Karpas-422 (cell line): ENCODE data around the gene TALDO1. TPM values are rescaled to one million over a fixed set of nuclear protein-coding genes. Genes with fewer than 3 reads are reported as not detected.
A peak's percentile ranks its signal among the peaks of the same experiment; 100 is the strongest.

ENCODE experiments used
- DNase-seq: peaks from one replicate; pipeline ENCODE4 v3.0.0-alpha.2; 2015
- H2AFZ ChIP-seq: fragments of 200-600 bp; sonication (generic); 2 replicates; pipeline ENCODE4 v1.6.1; 2014; ENCODE audit warnings: antibody characterized with exemption, low read length, mixed read lengths
- H3K27ac ChIP-seq: fragments of 200-600 bp; sonication (generic); 2 replicates; pipeline ENCODE4 v1.5.1; 2014; ENCODE audit warnings: mild to moderate bottlenecking, low read length, moderate library complexity
- H3K27me3 ChIP-seq: fragments of 200-600 bp; sonication (generic); 2 replicates; pipeline ENCODE4 v1.6.1; 2014; ENCODE audit warnings: low read length, mixed read lengths
- H3K36me3 ChIP-seq: fragments of 200-600 bp; sonication (generic); 2 replicates; pipeline ENCODE4 v1.6.1; 2014; ENCODE audit warnings: low read length, mixed read lengths; ENCODE audit not compliant: insufficient read depth
- H3K4me1 ChIP-seq: fragments of 200-600 bp; sonication (generic); 2 replicates; pipeline ENCODE4 v1.6.1; 2014; ENCODE audit warnings: mild to moderate bottlenecking, low read length, mixed read lengths
- H3K4me2 ChIP-seq: fragments of 200-600 bp; sonication (generic); 2 replicates; pipeline ENCODE4 v1.6.1; 2014; ENCODE audit warnings: low read length, low read depth, mild to moderate bottlenecking; ENCODE audit not compliant: poor library complexity, severe bottlenecking
- H3K4me3 ChIP-seq: fragments of 200-600 bp; sonication (generic); 2 replicates; pipeline ENCODE4 v1.5.1; 2014; ENCODE audit warnings: mild to moderate bottlenecking, antibody characterized with exemption, low read length, mixed read lengths
- H3K79me2 ChIP-seq: fragments of 200-600 bp; sonication (generic); 2 replicates; pipeline ENCODE4 v1.6.1; 2014; ENCODE audit warnings: mild to moderate bottlenecking, low read length, mixed read lengths
- H3K9ac ChIP-seq: fragments of 200-600 bp; sonication (generic); 2 replicates; pipeline ENCODE4 v1.6.0; 2014; ENCODE audit warnings: low read length
- H3K9me2 ChIP-seq: fragments of 200-600 bp; sonication (generic), shearing (Covaris generic); replicated peaks from 2 replicates; pipeline ENCODE4 v1.6.0; 2014; ENCODE audit warnings: mild to moderate bottlenecking, low read length, moderate library complexity; ENCODE audit not compliant: insufficient read depth
- H3K9me3 ChIP-seq: fragments of 300-700, 200-600 bp; sonication (generic); 2 replicates; pipeline ENCODE4 v1.6.1; 2014; ENCODE audit warnings: low read length, mixed read lengths
- H4K20me1 ChIP-seq: fragments of 200-600 bp; sonication (generic); 2 replicates; pipeline ENCODE4 v1.6.1; 2014; ENCODE audit warnings: mild to moderate bottlenecking, antibody characterized with exemption, low read length, low read depth; ENCODE audit not compliant: insufficient read depth
- total RNA-seq: library from RNA; depleted of rRNA; stranded (reverse); fragments of >200 nt; shearing (Covaris generic); gene quantifications from 2 replicates; pipeline ENCODE4 v1.2.3, GENCODE V29; 2014; ENCODE audit warnings: low replicate concordance

Gene TALDO1
- total RNA-seq, 1 experiment from 2014 or later: 127 TPM

DNA sequence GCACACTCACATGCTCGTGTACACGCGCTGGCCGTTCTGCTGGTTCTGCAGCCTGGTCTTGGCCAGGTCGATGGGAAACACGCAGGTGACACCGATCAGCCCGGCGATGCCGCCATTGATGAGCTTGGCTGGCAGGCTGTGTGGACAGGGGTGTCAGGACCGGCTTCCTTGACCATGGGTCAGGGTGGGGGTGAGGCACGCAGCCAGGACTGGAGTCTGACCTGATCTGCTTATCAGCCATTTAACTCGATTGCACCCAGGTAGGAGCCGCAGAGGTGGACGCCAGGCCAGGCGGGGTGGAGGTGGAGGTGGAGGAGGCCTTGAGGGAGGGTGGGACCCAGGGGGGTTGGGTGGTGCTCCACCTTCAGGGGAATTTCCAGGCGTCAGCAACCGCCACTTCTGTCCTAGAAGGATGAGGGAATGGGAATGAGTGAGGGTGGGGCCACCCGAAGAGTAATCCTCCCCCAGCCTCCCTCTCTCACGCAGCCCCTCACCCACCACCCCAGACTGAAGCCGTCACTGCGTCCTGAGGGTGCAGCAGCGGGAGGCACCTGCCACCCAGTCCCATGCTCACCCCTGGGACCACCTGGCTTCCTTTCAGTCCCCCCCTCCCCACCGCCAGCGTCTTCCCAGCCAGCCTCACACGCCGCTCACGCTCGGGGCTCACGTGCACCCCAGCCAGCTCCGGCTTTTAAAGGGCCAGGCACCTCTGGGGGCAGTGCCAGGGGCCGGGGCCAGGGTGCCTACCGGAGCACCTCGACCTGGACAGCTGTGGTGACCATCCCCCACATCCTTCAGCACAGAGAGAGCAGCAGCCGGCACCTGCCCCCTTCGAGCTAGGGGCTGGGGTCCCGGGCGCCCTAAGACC, 47.7 kb downstream of the TALDO1 start:
- peak overlapping the region; percentile 97 for H3K4me2 ChIP-seq

DNA sequence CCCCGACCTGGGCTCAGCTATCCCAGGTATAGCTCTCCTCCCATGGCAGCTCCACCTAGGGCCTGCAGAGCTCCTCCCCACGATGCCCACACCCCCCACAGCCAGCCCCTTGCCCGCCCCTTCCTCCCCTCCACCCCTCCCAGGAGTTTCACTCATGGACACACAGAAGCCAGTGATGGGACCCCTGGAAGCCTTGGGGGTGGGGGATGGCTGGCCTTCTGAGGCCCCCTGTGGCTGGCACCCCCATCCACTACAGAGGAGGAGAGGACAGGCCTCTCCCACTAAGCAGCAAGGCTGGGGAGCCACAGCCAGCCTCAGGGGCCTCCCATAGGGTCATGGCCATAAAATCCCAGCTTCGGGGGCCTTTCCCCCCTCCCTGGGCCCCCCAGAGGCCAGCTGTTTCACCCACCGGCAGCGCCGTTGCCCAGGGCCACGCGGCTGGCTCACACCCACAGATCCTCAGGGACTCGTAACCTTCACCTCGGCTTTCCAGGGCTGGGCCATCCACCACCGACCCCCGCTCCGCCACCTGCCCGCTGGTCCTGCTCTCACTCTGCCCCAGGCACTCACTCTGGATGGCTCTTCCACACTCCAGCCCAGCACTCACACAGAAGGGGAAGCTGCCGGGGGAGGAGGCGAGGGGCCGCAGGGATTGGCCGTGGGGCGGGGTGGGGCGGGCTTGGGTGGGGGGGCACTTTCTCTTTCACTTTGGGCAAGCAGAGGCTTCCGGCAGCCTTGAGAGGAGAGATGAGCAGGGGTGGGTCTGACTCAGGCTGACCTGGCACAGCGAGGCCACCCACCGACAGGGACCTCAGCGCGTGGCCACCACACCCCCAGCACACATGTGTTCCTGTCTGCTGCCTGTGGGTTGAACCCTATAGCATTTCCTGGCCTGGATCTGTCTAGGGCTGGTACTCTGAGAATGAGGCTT, 48.6 kb downstream of the TALDO1 start:
- Histone ChIP-seq H3K4me2 (peak overlapping the region; percentile 97), H3K36me3 (no peaks in the 10 kb centered on the region), H4K20me1 (peaks cover 13% of the 10 kb centered on the region; the same call in 1 of the 2 replicates), H3K27me3 (no peaks in the 10 kb centered on the region), H3K27ac (peak overlapping the region; percentile 81), H3K4me1 (peaks cover 30% of the 10 kb centered on the region), H3K9me3 (no peaks in the 10 kb centered on the region), H3K9ac (peak overlapping the region; percentile 93), H3K4me3 (peak overlapping the region; percentile 95), H3K79me2 (peaks cover 24% of the 10 kb centered on the region), H2AFZ (no peak overlapping the region), H3K9me2 (no peaks in the 10 kb centered on the region)
- peak; percentile 89 for DNase-seq

More for the DNA sequence above, 47.7 kb downstream of the TALDO1 start:
- H3K27me3 ChIP-seq: no peaks in the 10 kb centered on the region
- no peaks in the 10 kb centered on the region for H3K9me2 ChIP-seq
- peak overlapping the region; percentile 93 for H3K9ac ChIP-seq
- H3K79me2 ChIP-seq: peaks cover 24% of the 10 kb centered on the region
- no peaks in the 10 kb centered on the region for H3K36me3 ChIP-seq
- H2AFZ ChIP-seq: no peak overlapping the region
- H3K9me3 ChIP-seq: no peaks in the 10 kb centered on the region
- peaks cover 39% of the 10 kb centered on the region for H3K4me1 ChIP-seq
- peaks cover 13% of the 10 kb centered on the region; the same call in 1 of the 2 replicates for H4K20me1 ChIP-seq
- DNase-seq: peak; percentile 76
- H3K27ac ChIP-seq: peak overlapping the region; percentile 76; the same call in 1 of the 2 replicates
- H3K4me3 ChIP-seq: peak overlapping the region; percentile 95

DNA sequence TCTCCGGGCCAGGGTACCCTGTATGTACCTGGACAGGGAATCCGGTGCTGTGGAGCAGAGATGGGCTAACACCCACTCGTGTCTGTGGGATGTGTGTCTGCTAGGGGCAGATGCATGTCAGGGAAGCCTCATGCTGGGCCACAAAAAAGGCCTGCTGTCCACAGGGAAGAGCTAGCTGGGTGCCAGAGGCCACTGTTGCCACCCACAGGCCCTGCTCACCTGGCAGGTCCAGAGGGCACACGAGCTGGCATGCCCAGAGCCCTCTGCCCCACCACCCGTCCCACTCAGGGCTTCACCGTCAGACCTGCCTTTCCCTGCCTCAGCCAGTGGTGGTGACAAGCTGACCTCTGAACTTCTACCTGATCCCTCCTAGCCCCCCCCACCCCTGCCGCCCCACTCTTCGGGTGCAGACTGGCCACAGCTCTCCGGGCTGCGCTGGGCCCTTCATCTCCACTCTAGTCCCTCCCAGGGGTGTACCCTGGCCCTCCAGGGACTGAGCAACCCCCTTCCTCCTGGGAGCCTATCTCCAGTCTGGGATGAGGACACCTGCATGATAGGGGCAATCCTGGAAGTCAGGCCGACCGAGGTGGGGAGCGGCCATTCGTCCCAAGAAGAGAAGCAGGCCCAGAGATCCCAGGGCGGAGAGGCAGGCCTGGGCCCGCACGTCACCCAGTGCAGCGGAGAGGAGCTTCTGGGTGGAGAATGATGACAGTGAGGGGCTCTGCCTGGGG, 49.5 kb downstream of the TALDO1 start:
- H3K9ac ChIP-seq: peak overlapping the region; percentile 93
- DNase-seq: no peak
- H3K9me2 ChIP-seq: no peaks in the 10 kb centered on the region
- peaks cover 13% of the 10 kb centered on the region; the same call in 1 of the 2 replicates for H4K20me1 ChIP-seq
- H3K4me1 ChIP-seq: peaks cover 24% of the 10 kb centered on the region
- H3K27me3 ChIP-seq: no peaks in the 10 kb centered on the region
- peak overlapping the region; percentile 95 for H3K4me3 ChIP-seq
- H3K79me2 ChIP-seq: peaks cover 24% of the 10 kb centered on the region
- H3K36me3 ChIP-seq: no peaks in the 10 kb centered on the region
- no peak overlapping the region for H2AFZ ChIP-seq
- peak overlapping the region; percentile 97 for H3K4me2 ChIP-seq
- H3K27ac ChIP-seq: peak overlapping the region; percentile 81
- no peaks in the 10 kb centered on the region for H3K9me3 ChIP-seq

DNA sequence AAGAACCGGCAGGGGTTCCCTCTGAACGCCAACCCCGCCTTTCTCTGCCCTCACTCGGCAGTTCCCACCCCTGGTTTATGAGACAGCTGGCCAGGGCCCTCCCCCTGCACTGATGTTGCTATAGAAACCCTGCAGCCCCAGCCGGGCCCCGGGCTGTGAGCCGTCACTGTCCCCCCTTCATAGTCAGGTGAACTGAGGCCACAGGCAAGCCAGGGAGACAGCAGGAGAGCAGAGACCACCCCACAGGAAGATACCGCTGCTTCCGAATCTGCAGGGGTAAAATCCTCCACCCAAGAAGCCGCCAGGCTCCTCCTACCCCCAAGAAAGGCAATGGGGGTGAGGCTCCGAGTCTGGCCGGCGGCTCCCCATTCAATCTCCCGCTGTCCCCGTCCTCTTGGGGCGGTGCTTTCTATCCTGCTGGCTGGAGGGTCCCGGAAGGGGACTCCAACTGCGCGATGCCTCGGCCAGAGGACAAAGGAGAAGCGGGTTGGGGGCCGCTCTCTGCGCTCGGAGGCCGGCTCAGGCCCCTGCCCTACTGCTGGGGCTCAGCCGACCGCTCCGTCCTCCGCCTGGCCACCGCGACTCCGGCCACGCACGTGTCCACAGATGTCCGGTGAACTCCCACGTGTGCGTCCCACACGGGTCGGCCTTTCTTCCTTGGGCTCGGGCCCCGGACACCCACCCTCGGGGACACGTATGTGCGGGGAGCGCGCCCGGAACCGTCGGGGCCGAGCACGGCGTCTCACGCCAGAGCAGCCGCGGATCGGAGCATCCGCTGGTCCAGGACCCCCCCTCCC, 50.2 kb downstream of the TALDO1 start:
- peak; percentile 92 for DNase-seq
- H4K20me1 ChIP-seq: peaks cover 13% of the 10 kb centered on the region; the same call in 1 of the 2 replicates
- H3K4me2 ChIP-seq: peak overlapping the region; percentile 97
- peaks cover 24% of the 10 kb centered on the region for H3K4me1 ChIP-seq
- peak overlapping the region; percentile 81 for H3K27ac ChIP-seq
- H3K36me3 ChIP-seq: no peaks in the 10 kb centered on the region
- peak overlapping the region; percentile 93 for H3K9ac ChIP-seq
- H2AFZ ChIP-seq: no peak overlapping the region
- H3K4me3 ChIP-seq: peak overlapping the region; percentile 95
- no peaks in the 10 kb centered on the region for H3K9me3 ChIP-seq
- H3K9me2 ChIP-seq: no peaks in the 10 kb centered on the region
- peaks cover 24% of the 10 kb centered on the region for H3K79me2 ChIP-seq
- no peaks in the 10 kb centered on the region for H3K27me3 ChIP-seq

DNA sequence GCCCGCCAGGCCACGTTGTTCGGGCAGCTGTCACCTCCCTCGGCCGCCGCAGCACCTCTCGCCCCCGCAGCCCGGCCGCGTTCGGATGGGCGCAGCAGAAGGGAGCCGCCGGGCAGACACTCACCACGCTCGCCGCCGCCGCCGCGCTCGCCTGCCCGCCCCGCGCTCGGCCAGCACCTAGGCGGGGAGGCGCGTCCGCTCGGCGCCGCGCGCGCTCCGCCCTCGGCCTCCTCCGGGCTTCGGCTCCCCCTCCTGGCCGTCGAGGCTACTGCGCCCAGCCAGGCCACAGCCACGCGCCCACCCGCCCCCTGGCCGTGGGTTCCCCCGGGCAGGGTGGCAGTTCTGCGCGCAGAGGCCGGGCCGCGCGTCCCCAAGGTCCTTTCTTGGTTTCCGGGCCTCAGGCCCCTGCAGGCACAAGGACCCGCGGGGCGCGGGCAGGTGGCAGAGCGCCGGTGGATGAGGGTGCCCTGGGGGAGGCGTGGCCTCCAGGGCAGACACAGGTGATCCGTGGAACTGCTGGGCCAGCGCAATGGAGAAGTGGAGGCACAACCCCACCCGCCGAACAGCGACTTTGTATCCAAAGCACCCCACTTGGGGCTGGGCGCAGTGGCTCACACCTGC, 50.9 kb downstream of the TALDO1 start, which contains the start of gene SLC25A22:
SLC25A22 (minus strand) TSS at position 189 of the 621 bp plus-strand sequence. CDS start 3,275 bp downstream, outside the sequence.
- Histone ChIP-seq H3K27me3 (no peaks in the 10 kb centered on the region), H3K4me2 (peak within 1 kb of the TSS; percentile 97), H3K9me3 (no peaks in the 10 kb centered on the region), H3K27ac (peak within 1 kb of the TSS; percentile 81), H2AFZ (no peak within 1 kb of the TSS), H3K79me2 (peaks cover 24% of the 10 kb centered on the region), H4K20me1 (peaks cover 13% of the 10 kb centered on the region; the same call in 1 of the 2 replicates), H3K4me1 (peaks cover 24% of the 10 kb centered on the region), H3K4me3 (peak within 1 kb of the TSS; percentile 95), H3K9me2 (no peaks in the 10 kb centered on the region), H3K9ac (peak within 1 kb of the TSS; percentile 93), H3K36me3 (no peaks in the 10 kb centered on the region)
- peak; percentile 95 for DNase-seq

DNA sequence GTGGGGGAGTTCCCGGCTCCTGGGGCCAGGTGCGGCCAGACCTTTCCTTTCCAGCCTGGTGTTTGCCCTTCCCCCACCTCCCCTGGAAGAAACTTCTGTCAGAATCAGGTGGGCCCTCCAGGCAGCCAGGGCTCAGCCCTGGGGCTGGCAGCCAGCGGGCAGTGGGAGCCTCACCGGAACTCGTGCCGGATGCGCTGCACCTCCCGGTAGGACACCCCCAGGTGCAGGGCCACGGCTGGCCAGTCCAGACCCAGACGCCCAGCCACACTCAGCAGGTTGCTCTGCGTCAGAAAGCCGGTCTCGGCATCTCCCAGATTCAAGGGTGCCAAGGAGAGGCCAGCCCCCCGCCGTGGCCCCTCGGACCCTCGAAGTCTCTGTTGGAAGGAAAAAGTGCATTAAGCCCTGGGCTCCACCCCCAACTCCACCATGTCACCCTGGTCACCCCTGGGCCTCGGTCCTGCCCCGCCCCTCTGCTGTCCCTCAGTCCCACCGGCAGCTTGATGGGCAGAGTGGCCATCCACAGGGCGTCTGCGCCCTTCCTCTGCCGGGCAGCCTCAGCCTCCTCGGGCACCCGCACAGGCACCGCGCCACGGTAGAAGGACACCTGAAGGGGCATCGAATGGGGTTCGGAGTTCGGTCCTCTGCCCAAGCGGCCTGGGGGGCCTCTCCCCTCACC, 52.5 kb downstream of the TALDO1 start:
- H3K9me2 ChIP-seq: no peaks in the 10 kb centered on the region
- no peaks in the 10 kb centered on the region for H3K36me3 ChIP-seq
- H3K4me1 ChIP-seq: peaks cover 32% of the 10 kb centered on the region
- H3K9me3 ChIP-seq: no peaks in the 10 kb centered on the region
- H3K4me3 ChIP-seq: no peak overlapping the region
- H3K9ac ChIP-seq: no peak overlapping the region
- no peak overlapping the region for H3K27ac ChIP-seq
- no peaks in the 10 kb centered on the region for H3K27me3 ChIP-seq
- peaks cover 6% of the 10 kb centered on the region; the same call in 1 of the 2 replicates for H4K20me1 ChIP-seq
- H3K4me2 ChIP-seq: no peak overlapping the region
- no peak overlapping the region for H2AFZ ChIP-seq
- DNase-seq: no peak
- peaks cover 17% of the 10 kb centered on the region for H3K79me2 ChIP-seq
